Activated CD8-positive, alpha-beta T cell treated with anti-CD3 and anti-CD28 coated beads for 36 hours (primary cell): Measurements from ENCODE around the gene USP40. TPM values are rescaled to one million over a fixed set of nuclear protein-coding genes. Genes with fewer than 3 reads are reported as not detected.

Experiments
- ATAC-seq: fragments of 200-7000 bp; cut with Tn5 transposase; one replicate; pipeline ENCODE4 v1.10.0; 2021; ENCODE audit warnings: mild to moderate bottlenecking, moderate library complexity
- CTCF ChIA-PET: fragments of 350-600 bp; sonication (Branson Sonifier 250); formaldehyde crosslinking; loops from one replicate; lab custom pipeline; 2021; ENCODE audit warnings: antibody characterized with exemption; lab: Charles Lee
- POLR2A ChIA-PET: fragments of 350-600 bp; sonication (Branson Sonifier 250); formaldehyde crosslinking; loops from one replicate; lab custom pipeline; 2021; ENCODE audit warnings: antibody characterized with exemption; lab: Charles Lee
- DNase-seq: peaks from one replicate; pipeline ENCODE4 v3.0.0-alpha.2; 2020
- H3K27ac Mint-ChIP-seq: one replicate; pipeline ENCODE4 v1.8.0; 2021; ENCODE audit warnings: mild to moderate bottlenecking, mixed read lengths
- H3K27me3 Mint-ChIP-seq: one replicate; pipeline ENCODE4 v1.8.0; 2021; ENCODE audit warnings: mixed read lengths
- H3K36me3 Mint-ChIP-seq: one replicate; pipeline ENCODE4 v1.8.0; 2021; ENCODE audit warnings: low read depth, mixed read lengths
- H3K4me1 Mint-ChIP-seq: one replicate; pipeline ENCODE4 v1.8.0; 2021; ENCODE audit warnings: low read depth, mixed read lengths
- H3K4me3 Mint-ChIP-seq: one replicate; pipeline ENCODE4 v1.8.0; 2021; ENCODE audit warnings: mild to moderate bottlenecking, moderate library complexity, mixed read lengths
- H3K9me3 Mint-ChIP-seq: one replicate; pipeline ENCODE4 v1.8.0; 2021; ENCODE audit warnings: mixed read lengths
- CTCF ChIP-seq: fragments of 200-600 bp; IDR thresholded peaks from one replicate; pipeline ENCODE4 v1.8.0; 2022; ENCODE audit warnings: antibody characterized with exemption, mild to moderate bottlenecking
- intact Hi-C: fragments of 100-400 bp; cut with micrococcal nuclease; formaldehyde crosslinking; loops from one replicate; pipeline ENCODE4 v1.10.0; 2022
- total RNA-seq, 2 experiments: library from RNA; stranded (reverse); gene quantifications; one replicate each; pipeline ENCODE4 v1.2.3, GENCODE V29; 2021

Gene USP40
- total RNA-seq, 2 experiments from 2014 or later = 14.0 to 15.8 TPM

DNA sequence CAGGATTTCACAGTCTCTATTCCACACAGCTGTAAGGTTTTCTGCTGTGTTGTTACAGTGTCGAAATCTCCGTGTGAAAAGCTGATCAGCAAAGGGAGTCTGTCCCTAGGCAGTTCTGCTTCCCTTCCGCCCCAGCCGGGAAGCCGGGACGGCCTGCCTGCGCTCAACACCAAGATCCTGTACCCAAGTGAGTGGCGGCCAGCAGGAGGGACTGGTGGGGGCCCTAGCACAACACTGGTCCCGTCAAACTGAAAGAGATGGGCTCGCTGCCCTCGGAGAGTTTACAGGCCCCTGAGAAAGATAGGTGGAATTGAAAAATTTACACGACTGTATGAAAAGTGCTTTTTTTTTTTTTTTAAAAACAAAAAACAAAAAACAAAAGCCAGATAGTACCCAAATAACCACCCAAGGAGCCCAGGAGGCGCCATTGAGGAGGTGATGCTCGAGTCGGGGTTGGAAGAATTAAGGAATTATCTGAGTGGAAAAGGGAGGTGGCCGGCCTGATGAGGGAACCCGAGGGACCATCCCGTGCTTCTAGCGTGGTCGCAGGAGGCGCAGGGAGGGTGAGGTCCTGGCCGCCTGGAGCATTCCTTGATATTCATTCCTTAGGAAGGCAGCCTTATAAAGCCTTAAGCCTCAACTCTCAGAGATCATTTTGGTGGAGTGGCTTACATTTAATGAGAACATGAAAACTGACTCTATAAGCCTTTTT is 115.6 kb downstream of the USP40 start:
- no peak overlapping the region for H3K4me3 Mint-ChIP-seq
- no peaks in the 10 kb centered on the region for H3K4me1 Mint-ChIP-seq
- TF ChIP-seq CTCF = no peak
- DNase-seq (no peak), ATAC-seq (no peak)
- ChIA-PET CTCF (no interaction called here), POLR2A (no interaction called here)
- H3K27ac Mint-ChIP-seq = no peak overlapping the region
- H3K27me3 Mint-ChIP-seq = no peaks in the 10 kb centered on the region
- peaks cover 34% of the 10 kb centered on the region for H3K36me3 Mint-ChIP-seq
- intact Hi-C loops = no loop called here
- no peaks in the 10 kb centered on the region for H3K9me3 Mint-ChIP-seq

GRCh38 chr2:233449921-233450863 is 116.4 kb downstream of the USP40 start:
- Mint-ChIP-seq H3K4me3 (no peak overlapping the region), H3K9me3 (no peaks in the 10 kb centered on the region), H3K27ac (no peak overlapping the region), H3K27me3 (no peaks in the 10 kb centered on the region), H3K4me1 (no peaks in the 10 kb centered on the region), H3K36me3 (peaks cover 38% of the 10 kb centered on the region)
- no peak for TF ChIP-seq CTCF
- ATAC-seq (no peak), DNase-seq (no peak)
- intact Hi-C loops = loop anchor here (10.0 kb wide), 2 partner anchors 65 to 95 kb away; partner anchors contain the start of gene DGKD
- CTCF ChIA-PET = no interaction called here
- POLR2A ChIA-PET = no interaction called here

GRCh38 chr2:233449081-233449901 is 117.3 kb downstream of the USP40 start:
- H3K36me3 Mint-ChIP-seq = peaks cover 41% of the 10 kb centered on the region
- ChIA-PET CTCF (interaction anchor here (1.5 to 1.7 kb wide), 2 partner anchors 14 to 45 kb away, joined by 4 to 11 read pairs; no protein-coding TSS in a partner anchor), POLR2A (interaction anchor here (1.2 kb wide), 1 partner anchor 27 kb away, joined by 3 read pairs; no protein-coding TSS in a partner anchor)
- DNase-seq (no peak), ATAC-seq (no peak)
- H3K27me3 Mint-ChIP-seq = no peaks in the 10 kb centered on the region
- TF ChIP-seq CTCF = no peak
- H3K4me1 Mint-ChIP-seq = no peaks in the 10 kb centered on the region
- H3K4me3 Mint-ChIP-seq = no peak overlapping the region
- H3K9me3 Mint-ChIP-seq = no peaks in the 10 kb centered on the region
- H3K27ac Mint-ChIP-seq = no peak overlapping the region
- intact Hi-C loops = loop anchor here (10.0 kb wide), 2 partner anchors 64 to 94 kb away; partner anchors contain the start of gene DGKD

- H3K27ac Mint-ChIP-seq = no peak overlapping the region
- H3K4me3 Mint-ChIP-seq = no peak overlapping the region
- DNase-seq = no peak
- H3K4me1 Mint-ChIP-seq = peaks cover 5% of the 10 kb centered on the region
- CTCF ChIA-PET = interaction anchor here (0.9 to 1.7 kb wide), 4 partner anchors 13 to 263 kb away, joined by 3 to 11 read pairs (median 4); no protein-coding TSS in a partner anchor
- POLR2A ChIA-PET = interaction anchor here (0.7 to 1.2 kb wide), 2 partner anchors 27 to 180 kb away, joined by 3 read pairs; no protein-coding TSS in a partner anchor
- H3K9me3 Mint-ChIP-seq = no peaks in the 10 kb centered on the region
- intact Hi-C loops = loop anchor here (10.0 kb wide), 2 partner anchors 64 to 94 kb away; partner anchors contain the start of gene DGKD
- peaks cover 35% of the 10 kb centered on the region for H3K36me3 Mint-ChIP-seq
- no peak for TF ChIP-seq CTCF
- ATAC-seq = no peak
- no peaks in the 10 kb centered on the region for H3K27me3 Mint-ChIP-seq
Observed at GRCh38 chr2:233448575-233448974, 118.0 kb downstream of the USP40 start.
